IPS DF 6.9 (cell line): ENCODE measurements around the gene IGSF10.
"Not testable (repeated sequence)": the region's sequence is repeated elsewhere in the genome, so short reads cannot be mapped to it uniquely, and the experiment has no call there.

Source experiments
- DNase-seq: peaks from one replicate; pipeline ENCODE4 v3.0.0-alpha.2; 2013; ENCODE audit warnings: low read depth, low spot score
- H3K27ac ChIP-seq: one replicate; pipeline ENCODE4 v1.5.1; 2013; ENCODE audit warnings: low read length, control low read depth
- H3K27me3 ChIP-seq: 2 replicates; pipeline ENCODE4 v1.6.1; 2013; ENCODE audit warnings: mild to moderate bottlenecking, low read length; ENCODE audit not compliant: control insufficient read depth, insufficient read depth
- H3K36me3 ChIP-seq: 2 replicates; pipeline ENCODE4 v1.6.1; 2013; ENCODE audit warnings: low read length; ENCODE audit not compliant: control insufficient read depth, insufficient read depth
- H3K4me1 ChIP-seq: 2 replicates; pipeline ENCODE4 v1.6.1; 2013; ENCODE audit warnings: low read length; ENCODE audit not compliant: control insufficient read depth, insufficient read depth
- H3K4me3 ChIP-seq: 2 replicates; pipeline ENCODE4 v1.5.1; 2013; ENCODE audit warnings: mild to moderate bottlenecking, low read length
- H3K9me3 ChIP-seq: 2 replicates; pipeline ENCODE4 v1.6.1; 2013; ENCODE audit warnings: low read length, inconsistent platforms; ENCODE audit not compliant: control insufficient read depth, insufficient read depth
- WGBS: extraction: QIAGEN DNeasy Blood & Tissue Kit; methylation state at CpG from one replicate; pipeline ENCODE4 v1.1.7; 2013; ENCODE audit warnings: mixed read lengths, missing lambda C conversion rate; ENCODE audit not compliant: insufficient read length, insufficient coverage; 5-methylcytosine and 5-hydroxymethylcytosine counted together

IGSF10 gene

GRCh38 chr3:151460774-151461450 is at the start of gene IGSF10:
TSS of gene IGSF10 (minus strand) at chr3:151461061. CDS start at chr3:151458709, 2,352 bp downstream.
- Histone ChIP-seq H3K27ac (no peak within 1 kb of the TSS), H3K4me3 (peak within 1 kb of the TSS; percentile 85), H3K4me1 (peaks cover 1% of the 10 kb centered on the region; the same call in 1 of the 2 replicates), H3K36me3 (no peaks in the 10 kb centered on the region), H3K9me3 (no peaks in the 10 kb centered on the region), H3K27me3 (no peaks in the 10 kb centered on the region)
- WGBS, result no CpG with 5 or more reads among the region's 40 CpGs
- no peak for DNase-seq

- not testable (repeated sequence) for H3K27ac ChIP-seq, H3K4me1 ChIP-seq, H3K4me3 ChIP-seq, DNase-seq, H3K36me3 ChIP-seq, H3K9me3 ChIP-seq, H3K27me3 ChIP-seq
- WGBS, result no CpG with 5 or more reads among the region's 11 CpGs
Observed at GRCh38 chr3:151509468-151510135, 48.7 kb upstream of the IGSF10 start.

GRCh38 chr3:151504606-151505005 is 43.7 kb upstream of the IGSF10 start:
- no peaks in the 10 kb centered on the region for H3K4me1 ChIP-seq
- DNase-seq, result no peak
- H3K4me3 ChIP-seq, result no peak overlapping the region
- no CpG with 5 or more reads among the region's 2 CpGs for WGBS
- no peaks in the 10 kb centered on the region for H3K9me3 ChIP-seq
- no peak overlapping the region for H3K27ac ChIP-seq
- no peaks in the 10 kb centered on the region for H3K27me3 ChIP-seq
- H3K36me3 ChIP-seq, result no peaks in the 10 kb centered on the region

GRCh38 chr3:151503074-151503473 is 42.2 kb upstream of the IGSF10 start:
- no peak for DNase-seq
- Histone ChIP-seq H3K4me1 (no peaks in the 10 kb centered on the region), H3K4me3 (no peak overlapping the region), H3K27ac (no peak overlapping the region), H3K36me3 (no peaks in the 10 kb centered on the region), H3K9me3 (no peaks in the 10 kb centered on the region), H3K27me3 (no peaks in the 10 kb centered on the region)
- no CpG with 5 or more reads among the region's 1 CpG for WGBS

GRCh38 chr3:151501923-151502632 is 41.2 kb upstream of the IGSF10 start:
- H3K27me3 ChIP-seq, result no peaks in the 10 kb centered on the region
- H3K4me1 ChIP-seq, result no peaks in the 10 kb centered on the region
- DNase-seq, result no peak
- WGBS, result no CpG with 5 or more reads among the region's 4 CpGs
- H3K27ac ChIP-seq, result no peak overlapping the region
- no peaks in the 10 kb centered on the region for H3K36me3 ChIP-seq
- no peak overlapping the region for H3K4me3 ChIP-seq
- no peaks in the 10 kb centered on the region for H3K9me3 ChIP-seq

- Histone ChIP-seq H3K36me3 (no peaks in the 10 kb centered on the region), H3K27me3 (no peaks in the 10 kb centered on the region), H3K4me1 (no peaks in the 10 kb centered on the region), H3K9me3 (no peaks in the 10 kb centered on the region), H3K27ac (no peak overlapping the region), H3K4me3 (no peak overlapping the region)
- no CpG with 5 or more reads among the region's 5 CpGs for WGBS
- no peak for DNase-seq
Observed at GRCh38 chr3:151501171-151501922, 40.5 kb upstream of the IGSF10 start.

- Histone ChIP-seq H3K36me3 (no peaks in the 10 kb centered on the region), H3K9me3 (no peaks in the 10 kb centered on the region), H3K4me3 (no peak overlapping the region), H3K27ac (no peak overlapping the region), H3K27me3 (no peaks in the 10 kb centered on the region), H3K4me1 (no peaks in the 10 kb centered on the region)
- DNase-seq, result no peak
- no CpG with 5 or more reads among the region's 3 CpGs for WGBS
Observed at GRCh38 chr3:151499168-151499567, 38.3 kb upstream of the IGSF10 start.

- Histone ChIP-seq H3K36me3 (no peaks in the 10 kb centered on the region), H3K27me3 (no peaks in the 10 kb centered on the region), H3K4me3 (no peak overlapping the region), H3K4me1 (no peaks in the 10 kb centered on the region), H3K27ac (no peak overlapping the region), H3K9me3 (no peaks in the 10 kb centered on the region)
- WGBS, result no CpG with 5 or more reads among the region's 2 CpGs
- no peak for DNase-seq
Observed at GRCh38 chr3:151491525-151491924, 30.7 kb upstream of the IGSF10 start.

GRCh38 chr3:151487833-151488232 is 27.0 kb upstream of the IGSF10 start:
- H3K4me3 ChIP-seq, DNase-seq, H3K27me3 ChIP-seq, H3K36me3 ChIP-seq, H3K4me1 ChIP-seq, H3K9me3 ChIP-seq, H3K27ac ChIP-seq: not testable (repeated sequence)

GRCh38 chr3:151483961-151484520 is 23.2 kb upstream of the IGSF10 start:
- Histone ChIP-seq H3K27ac (no peak overlapping the region), H3K27me3 (no peaks in the 10 kb centered on the region), H3K4me1 (no peaks in the 10 kb centered on the region), H3K9me3 (no peaks in the 10 kb centered on the region), H3K36me3 (no peaks in the 10 kb centered on the region), H3K4me3 (no peak overlapping the region)
- DNase-seq, result no peak
- WGBS, result no CpG with 5 or more reads among the region's 6 CpGs
